Suppressor macrophage treated with lipopolysaccharide for 4 hours (primary cell): ENCODE measurements around the gene PPP1R14B.

ENCODE experiments used
- DNase-seq: peaks from one replicate; pipeline ENCODE4 v3.0.0-alpha.2; 2020

The PPP1R14B gene

DNA sequence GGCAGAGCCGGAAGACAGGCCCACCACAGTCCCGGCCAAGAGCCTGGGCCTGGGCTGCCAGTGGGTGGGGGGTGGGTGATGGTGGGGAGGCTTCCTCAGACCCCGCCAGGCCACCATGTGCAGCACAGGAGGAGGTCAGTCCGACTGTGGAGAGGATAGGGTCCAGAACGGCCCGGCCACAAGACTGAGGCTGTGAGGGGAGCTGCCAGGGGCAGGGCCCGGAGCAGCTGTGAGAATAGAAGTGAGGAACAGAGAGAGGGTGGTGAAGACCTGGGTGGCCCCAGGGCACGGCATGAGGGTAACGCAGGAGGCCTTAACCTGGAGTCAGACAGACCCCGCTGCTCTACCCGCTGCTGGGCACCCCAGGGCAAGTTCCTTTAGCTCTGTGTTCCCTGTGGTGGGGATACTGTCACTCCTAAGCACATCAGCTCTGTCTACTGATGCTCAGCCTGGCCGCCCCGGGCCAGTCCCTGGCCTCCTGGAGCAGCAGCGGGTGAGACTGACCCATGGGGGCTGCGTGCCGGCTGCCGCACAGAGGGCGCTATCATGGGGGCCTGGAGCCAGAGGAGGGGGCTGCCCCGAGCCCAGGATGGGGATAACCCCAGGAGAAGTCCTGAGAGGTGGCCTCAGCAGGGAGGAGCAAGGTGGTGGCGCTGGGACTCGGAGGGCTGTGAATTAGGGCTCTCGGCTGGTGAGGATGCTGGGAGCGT, 38.5 kb downstream of the PPP1R14B start:
- DNase-seq = no peak

GRCh38 chr11:64207256-64208085, 39.3 kb downstream of the PPP1R14B start:
- peak; percentile 93 for DNase-seq

- DNase-seq = peak; percentile 72
These were observed 40.1 kb downstream of the PPP1R14B start, which contains the start of gene FERMT3 for GRCh38 chr11:64206457-64207255. FERMT3 (plus strand) TSS chr11:64206721; CDS start chr11:64207365, 644 bp downstream.

- DNase-seq = peak; percentile 91
These were observed 42.2 kb downstream of the PPP1R14B start for GRCh38 chr11:64204464-64204989.

- DNase-seq = no peak
These were observed 42.7 kb downstream of the PPP1R14B start for GRCh38 chr11:64204080-64204440.

GRCh38 chr11:64203421-64204079, 43.2 kb downstream of the PPP1R14B start:
- DNase-seq = no peak

DNA sequence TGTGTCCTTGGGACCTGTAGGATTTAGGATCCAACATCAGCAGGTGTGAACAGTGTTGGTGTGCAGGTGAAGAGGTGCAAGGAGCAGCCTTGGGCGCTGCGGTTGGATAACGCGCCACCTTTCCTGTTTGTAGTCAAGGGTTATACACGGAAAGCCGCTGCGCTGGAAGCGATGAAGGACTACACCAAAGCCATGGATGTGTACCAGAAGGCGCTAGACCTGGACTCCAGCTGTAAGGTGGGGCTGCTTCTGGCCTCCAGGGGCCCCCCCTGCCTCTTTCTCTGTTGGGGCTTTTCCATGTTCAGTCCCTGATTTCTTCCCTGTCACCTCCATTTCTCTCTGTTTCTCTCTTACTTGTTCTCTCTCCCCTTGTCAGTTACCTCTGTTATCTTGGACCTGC, 43.8 kb downstream of the PPP1R14B start:
- DNase-seq = no peak

DNA sequence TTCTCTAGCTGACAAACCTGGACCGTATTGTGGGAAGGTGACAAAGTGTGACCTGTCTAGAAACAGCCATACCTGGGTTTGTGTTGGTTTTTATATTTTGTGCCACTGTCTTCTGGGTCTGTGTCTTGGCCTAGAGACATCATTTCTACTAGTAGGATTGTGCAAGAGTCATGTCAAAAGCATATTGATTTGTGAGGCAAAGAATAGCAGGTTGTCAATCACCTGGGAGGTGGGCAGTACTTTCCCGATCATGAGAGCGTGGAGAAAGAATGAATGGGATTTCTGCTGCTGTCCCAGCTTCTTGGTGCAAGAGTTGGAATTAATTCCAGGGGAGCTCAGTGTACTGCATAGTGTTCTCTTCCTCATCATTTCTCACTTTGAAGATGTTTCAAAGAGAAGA, 45.2 kb downstream of the PPP1R14B start:
- DNase-seq = no peak

DNA sequence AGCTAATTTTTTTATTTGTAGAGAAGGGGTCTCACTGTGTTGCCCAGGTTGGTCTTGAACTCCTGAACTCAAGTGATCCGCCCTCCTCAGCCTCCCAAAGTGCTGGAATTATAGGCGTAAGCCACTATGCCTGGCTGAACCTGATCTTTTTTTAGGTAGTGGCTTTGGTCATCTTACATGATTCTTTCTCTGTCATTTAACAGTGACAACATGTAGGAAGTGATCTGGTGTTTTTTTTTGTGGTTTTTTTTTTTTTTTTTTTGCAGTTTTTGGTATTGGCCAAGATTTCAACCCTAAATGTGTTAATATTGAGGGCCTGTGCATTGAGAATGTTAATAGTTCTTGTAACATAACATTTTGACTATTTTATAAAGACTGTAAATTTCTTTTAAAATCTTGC, 48.2 kb downstream of the PPP1R14B start:
- DNase-seq = peak; percentile 33

- DNase-seq = peak; percentile 60
These were observed 50.1 kb downstream of the PPP1R14B start for GRCh38 chr11:64196626-64197025.
